ENCODE data around the gene COLEC11. TPM values are rescaled to one million over a fixed set of nuclear protein-coding genes. Genes with fewer than 3 reads are reported as not detected.

Gene COLEC11
- total RNA-seq, 1 donor = not detected

Small RNAs within 50 kb of the gene (small RNA-seq; reads per million reads assigned to genes)
- gene TMSB4XP2 = not detected

Other genes with a start within 250 kb of the COLEC11 start
- 45.8 TPM for gene EIPR1, start 217.3 kb upstream of the COLEC11 start, total RNA-seq
- gene TRAPPC12, start 215.4 kb upstream of the COLEC11 start, total RNA-seq = 77.6 TPM
- 12.9 TPM for gene ADI1, start 75.6 kb upstream of the COLEC11 start, total RNA-seq
- 10.8 TPM for gene RNASEH1, start 36.8 kb upstream of the COLEC11 start, total RNA-seq
- gene RPS7, start 19.9 kb upstream of the COLEC11 start, total RNA-seq = 1,199 TPM
- not detected for gene ALLC, start 63.1 kb downstream of the COLEC11 start, total RNA-seq
- not detected for gene DCDC2C, start 108.5 kb downstream of the COLEC11 start, total RNA-seq

All from hematopoietic multipotent progenitor cell (in vitro differentiated cells).